ENCODE measurements around the gene DNAI1.

DNAI1 gene

DNA sequence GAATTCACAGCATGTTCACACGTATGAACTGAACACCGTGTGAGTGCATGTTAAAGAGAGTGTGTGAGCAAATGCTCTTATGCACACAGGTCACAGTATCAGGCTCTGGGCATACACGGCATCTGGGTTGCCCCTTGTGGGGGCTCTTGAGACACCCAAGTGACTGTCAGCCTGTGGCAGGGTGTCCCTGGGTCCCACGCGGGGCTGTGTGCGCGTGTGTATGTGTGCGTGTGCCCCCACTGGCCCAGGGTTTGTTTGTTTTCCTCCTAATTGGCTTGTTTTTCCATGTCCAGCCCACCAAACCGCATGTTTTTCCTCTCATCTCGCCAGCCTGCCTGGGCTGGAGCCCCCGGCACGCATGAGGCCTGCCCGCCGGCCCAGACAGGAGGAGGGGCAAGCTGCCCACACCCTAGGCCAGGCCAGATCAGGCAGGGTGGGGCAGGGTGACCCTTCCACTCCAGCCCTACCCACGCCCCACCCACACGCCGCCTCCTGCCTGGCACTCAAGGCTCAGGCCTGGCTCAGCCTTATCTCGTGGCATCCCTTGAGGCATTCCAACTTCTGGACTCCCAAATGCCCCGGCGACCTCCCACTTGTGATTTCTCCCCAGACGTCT lies 102.1 kb downstream of the DNAI1 start:
- no peak for DNase-seq

DNA sequence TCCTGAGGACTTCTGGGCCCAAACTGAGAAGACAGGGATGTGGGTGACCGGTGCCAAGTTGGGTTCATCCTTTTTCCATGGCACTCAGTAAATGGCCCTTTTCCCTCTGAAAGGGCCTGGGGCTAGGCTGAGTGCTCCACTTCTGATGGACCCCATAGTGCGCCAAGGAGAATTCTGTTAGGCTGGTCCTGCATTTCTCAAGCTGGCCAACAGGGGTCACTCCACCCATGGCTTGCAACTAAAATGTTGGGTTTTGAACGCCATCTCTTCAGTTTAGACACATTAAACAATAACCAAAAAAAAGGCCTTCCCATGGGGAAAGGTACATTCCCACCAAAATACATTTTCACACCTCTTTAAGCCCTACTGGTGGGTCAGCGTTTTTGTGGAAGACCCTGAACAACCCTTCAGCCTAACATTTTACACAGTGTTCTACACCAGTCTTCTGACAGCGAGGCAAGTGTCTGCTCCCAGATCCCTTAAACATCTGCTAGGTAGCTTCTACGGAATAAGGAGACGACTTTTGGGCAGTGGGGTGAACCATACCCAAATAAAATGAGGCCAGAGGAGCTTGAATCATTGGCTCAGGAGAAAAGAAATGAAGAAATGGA lies 103.6 kb downstream of the DNAI1 start:
- peak; percentile 42 for DNase-seq

DNA sequence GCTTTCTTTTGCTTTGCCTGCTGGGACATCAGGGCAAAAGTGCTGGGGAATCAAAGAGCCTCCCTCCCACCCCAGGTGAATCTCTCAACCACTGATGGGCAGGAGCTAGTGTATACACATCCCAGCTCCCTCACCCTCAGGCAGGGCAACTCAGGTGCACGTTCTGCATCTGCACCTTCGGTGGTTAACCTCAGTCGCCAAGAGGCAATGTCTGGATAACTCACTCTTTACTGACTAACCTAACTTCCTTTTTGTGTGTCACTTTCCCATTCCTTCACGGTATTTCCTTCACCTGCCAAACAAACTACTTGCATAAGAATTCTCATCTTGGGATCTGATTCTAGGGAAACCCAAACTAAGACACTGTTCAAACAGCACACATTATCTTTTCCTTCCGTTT lies 104.7 kb downstream of the DNAI1 start:
- no peak for DNase-seq

DNA sequence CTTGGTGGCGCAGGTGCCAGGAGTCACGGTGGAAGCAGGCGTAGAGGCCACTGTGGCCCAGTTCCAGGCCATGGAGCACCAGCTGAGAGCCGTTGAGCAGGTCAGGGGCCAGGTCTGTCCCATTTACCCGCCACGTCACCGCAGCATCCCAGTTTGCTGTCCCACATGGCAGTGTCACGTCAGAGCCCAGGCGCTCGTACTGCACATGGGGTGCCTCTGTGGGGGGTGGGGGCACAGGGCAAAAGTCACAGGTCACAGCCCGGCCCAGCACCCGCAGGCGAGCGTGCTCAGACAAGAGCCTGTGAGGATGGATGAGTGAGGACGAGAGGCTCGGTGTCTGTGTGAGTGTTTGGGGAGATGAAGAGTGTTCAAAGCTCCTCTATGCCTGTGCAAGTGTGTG lies 106.0 kb downstream of the DNAI1 start:
- DNase-seq, result no peak

DNA sequence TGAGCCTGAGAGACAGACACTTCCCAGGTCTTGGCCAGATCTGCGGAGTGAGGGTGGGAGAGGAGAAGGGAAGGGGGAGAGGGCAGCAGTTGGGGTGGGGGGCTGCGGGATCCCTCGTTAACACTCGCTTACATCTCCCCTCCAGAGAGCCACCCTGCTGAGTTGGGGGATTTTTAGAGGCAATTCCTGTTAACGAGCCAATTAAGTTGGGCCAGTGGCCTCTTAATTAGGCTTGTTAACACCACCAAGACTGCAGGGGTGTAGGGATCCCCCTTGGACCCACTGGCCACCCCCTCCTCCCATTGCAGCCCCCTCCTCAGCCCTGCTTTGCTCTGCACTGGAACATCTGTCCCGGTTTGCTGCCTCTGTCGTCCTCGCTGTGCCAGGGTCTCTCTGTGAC lies 107.3 kb downstream of the DNAI1 start:
- DNase-seq, result no peak

DNA sequence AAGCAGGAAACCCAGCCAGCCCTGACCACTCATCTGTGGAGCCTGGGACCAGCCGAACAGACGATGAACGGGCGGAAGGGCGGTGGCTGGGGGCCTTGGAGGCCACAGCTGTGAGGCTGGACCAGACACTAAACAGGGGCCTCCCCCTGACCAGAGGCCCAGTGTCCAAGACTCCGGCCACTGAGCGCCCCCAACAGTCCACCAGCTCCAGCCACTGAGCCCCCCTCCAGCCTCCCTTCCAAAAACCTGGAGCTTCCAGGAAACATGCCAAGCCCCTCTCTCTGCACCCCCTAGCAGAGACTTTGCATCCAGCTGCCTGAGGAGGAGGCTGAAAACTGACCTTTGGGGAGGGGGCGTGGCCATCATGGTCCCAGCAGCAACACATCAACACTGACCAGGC lies 107.7 kb downstream of the DNAI1 start:
- DNase-seq, result no peak

DNA sequence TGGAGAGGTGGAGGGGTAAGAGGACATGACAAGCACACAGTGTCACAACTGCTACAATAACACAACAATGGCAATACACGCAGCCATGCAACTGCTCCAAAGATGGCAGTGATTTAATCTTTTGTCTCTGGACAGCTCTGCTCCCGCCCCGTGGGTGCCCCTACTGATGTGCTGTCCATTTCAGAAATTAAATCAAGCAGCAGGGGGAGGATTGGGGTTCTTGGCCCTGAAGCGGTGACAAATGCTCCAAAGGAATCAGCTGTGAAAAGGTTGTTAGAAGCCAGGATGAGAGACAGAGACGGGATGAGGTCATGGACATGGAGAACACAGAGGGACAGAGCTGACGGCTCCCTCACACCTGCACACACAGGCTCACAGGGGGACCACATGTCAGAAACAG lies 108.4 kb downstream of the DNAI1 start:
- no peak for DNase-seq

DNA sequence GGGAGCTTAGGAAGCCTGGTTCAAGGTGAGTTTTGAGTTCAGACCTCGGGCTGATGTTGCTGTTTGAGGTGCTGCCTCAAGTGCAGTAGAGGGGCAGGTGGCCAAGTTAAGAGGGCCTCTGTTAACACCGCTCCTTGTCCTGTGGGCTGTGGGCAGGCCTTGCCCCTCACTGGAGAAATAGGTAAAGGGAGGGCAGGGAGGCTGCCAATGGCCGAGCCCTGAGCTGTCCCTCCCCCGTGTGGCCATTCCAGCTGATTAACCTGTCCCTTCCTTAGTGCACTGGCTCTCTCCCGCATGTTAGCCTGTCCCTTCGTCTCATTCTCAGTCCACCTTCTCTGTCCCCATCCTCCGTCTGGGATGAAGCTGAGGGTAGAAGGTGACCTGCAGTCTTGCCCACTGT lies 109.5 kb downstream of the DNAI1 start:
- DNase-seq, result no peak

DNA sequence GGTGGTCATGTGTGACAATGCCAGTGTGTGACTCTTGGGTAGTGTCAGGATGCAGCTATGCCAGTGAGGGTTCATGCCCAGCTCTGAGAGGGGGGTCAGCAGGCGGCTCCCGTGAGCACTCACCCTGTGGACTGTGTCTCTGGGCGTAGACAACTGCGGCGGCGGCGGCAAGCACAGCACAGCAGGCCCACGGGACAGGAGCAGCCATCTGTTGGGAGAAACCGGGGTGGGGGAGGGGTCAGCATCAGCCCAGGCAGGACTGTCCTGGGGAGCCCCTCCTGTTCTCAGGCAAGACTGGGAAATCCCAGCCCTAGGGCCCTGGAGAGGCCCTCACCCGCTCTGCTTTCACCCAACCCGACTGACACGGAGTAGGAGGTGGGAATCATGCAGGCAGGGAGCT lies 110.2 kb downstream of the DNAI1 start:
- DNase-seq, result no peak

DNA sequence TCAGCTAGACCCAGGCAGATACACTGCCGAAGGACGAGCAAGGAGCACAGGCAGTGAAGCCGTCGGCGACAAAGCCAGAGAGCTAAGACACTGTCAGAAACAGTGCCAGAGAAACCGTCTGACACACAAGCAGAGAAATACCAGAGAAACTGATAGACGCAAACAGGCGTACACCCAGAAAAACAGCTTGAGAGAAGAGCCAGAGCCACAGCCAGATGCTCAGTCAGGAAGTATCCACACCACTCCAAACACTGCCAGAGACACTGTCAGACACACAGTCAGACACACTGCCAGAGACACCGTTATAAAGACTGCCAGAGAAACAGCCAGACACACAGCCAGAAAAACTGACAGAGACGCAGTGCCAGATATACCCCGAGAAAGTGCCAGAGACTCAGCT lies 111.8 kb downstream of the DNAI1 start:
- DNase-seq, result no peak
